KMS-11 (cell line): Measurements from ENCODE around the gene HEPN1.

ENCODE experiments used
- H2AFZ ChIP-seq: fragments of 200-600 bp; sonication (generic); 2 replicates; pipeline ENCODE4 v1.6.1; 2016; ENCODE audit warnings: antibody characterized with exemption, mixed run types, low read depth
- H3K27ac ChIP-seq: fragments of 200-600 bp; sonication (generic); 2 replicates; pipeline ENCODE4 v1.6.1; 2016; ENCODE audit warnings: mild to moderate bottlenecking, mixed run types
- H3K27me3 ChIP-seq: fragments of 200-600 bp; sonication (generic); 2 replicates; pipeline ENCODE4 v1.6.1; 2017; ENCODE audit warnings: mild to moderate bottlenecking, low read depth, mixed run types, moderate library complexity; ENCODE audit not compliant: insufficient read depth
- H3K36me3 ChIP-seq: fragments of 200-600 bp; sonication (generic); 2 replicates; pipeline ENCODE4 v1.6.1; 2017; ENCODE audit warnings: mild to moderate bottlenecking, mixed run types; ENCODE audit not compliant: insufficient read depth
- H3K4me1 ChIP-seq: fragments of 200-600 bp; sonication (generic); 2 replicates; pipeline ENCODE4 v1.6.1; 2016; ENCODE audit warnings: mild to moderate bottlenecking, low read depth, mixed run types; ENCODE audit not compliant: poor library complexity, severe bottlenecking
- H3K4me2 ChIP-seq: fragments of 200-600 bp; sonication (generic); 2 replicates; pipeline ENCODE4 v1.7.0; 2016; ENCODE audit warnings: mild to moderate bottlenecking, mixed run types
- H3K4me3 ChIP-seq: fragments of 200-600 bp; sonication (generic); IDR thresholded peaks from 2 replicates; pipeline ENCODE4 v1.6.1; 2017; ENCODE audit warnings: low read depth, low read length, mixed read lengths; ENCODE audit not compliant: insufficient read depth
- H3K79me2 ChIP-seq: fragments of 200-600 bp; sonication (generic); 2 replicates; pipeline ENCODE4 v1.6.1; 2016; ENCODE audit warnings: low read depth, mixed run types; ENCODE audit not compliant: insufficient read depth
- H3K9ac ChIP-seq: fragments of 200-600 bp; sonication (generic); 2 replicates; pipeline ENCODE4 v1.6.1; 2016; ENCODE audit warnings: mild to moderate bottlenecking, mixed run types
- H4K20me1 ChIP-seq: fragments of 200-600 bp; sonication (generic); 2 replicates; pipeline ENCODE4 v1.6.1; 2016; ENCODE audit warnings: mild to moderate bottlenecking, mixed run types; ENCODE audit not compliant: insufficient read depth
- CTCF ChIP-seq: fragments of 200-600 bp; sonication (generic); conservative IDR thresholded peaks from 2 replicates; pipeline ENCODE4 v1.6.1; 2017; ENCODE audit warnings: low read depth, mild to moderate bottlenecking, antibody characterized with exemption, low read length, moderate library complexity, mixed read lengths

Gene HEPN1

GRCh38 chr11:124872280-124872679 lies 46.8 kb upstream of the HEPN1 start:
- no peak for TF ChIP-seq CTCF
- Histone ChIP-seq H3K4me3 (no peak overlapping the region), H3K4me2 (no peak overlapping the region), H2AFZ (no peak overlapping the region), H4K20me1 (no peaks in the 10 kb centered on the region), H3K27me3 (no peaks in the 10 kb centered on the region; the same call in 1 of the 2 replicates), H3K79me2 (no peaks in the 10 kb centered on the region), H3K36me3 (no peaks in the 10 kb centered on the region), H3K9ac (no peak overlapping the region), H3K4me1 (no peaks in the 10 kb centered on the region), H3K27ac (no peak overlapping the region)

- H3K4me3 ChIP-seq = no peak overlapping the region
- no peak overlapping the region for H3K27ac ChIP-seq
- no peaks in the 10 kb centered on the region for H3K4me1 ChIP-seq
- H4K20me1 ChIP-seq = no peaks in the 10 kb centered on the region
- H3K27me3 ChIP-seq = no peaks in the 10 kb centered on the region
- H3K79me2 ChIP-seq = no peaks in the 10 kb centered on the region
- no peak overlapping the region for H2AFZ ChIP-seq
- no peak overlapping the region for H3K4me2 ChIP-seq
- no peak overlapping the region for H3K9ac ChIP-seq
- TF ChIP-seq CTCF = no peak
- no peaks in the 10 kb centered on the region for H3K36me3 ChIP-seq
Measured at GRCh38 chr11:124872741-124873140, 46.3 kb upstream of the HEPN1 start.

GRCh38 chr11:124873951-124874350 lies 45.1 kb upstream of the HEPN1 start:
- Histone ChIP-seq H3K4me3 (no peak overlapping the region), H3K27me3 (no peaks in the 10 kb centered on the region), H3K36me3 (no peaks in the 10 kb centered on the region), H2AFZ (no peak overlapping the region), H3K9ac (no peak overlapping the region), H3K4me2 (no peak overlapping the region), H3K79me2 (no peaks in the 10 kb centered on the region), H3K27ac (no peak overlapping the region), H4K20me1 (no peaks in the 10 kb centered on the region), H3K4me1 (no peaks in the 10 kb centered on the region)
- no peak for TF ChIP-seq CTCF

- H4K20me1 ChIP-seq = no peaks in the 10 kb centered on the region
- H3K4me1 ChIP-seq = no peaks in the 10 kb centered on the region
- H3K9ac ChIP-seq = no peak overlapping the region
- H3K79me2 ChIP-seq = no peaks in the 10 kb centered on the region
- no peaks in the 10 kb centered on the region for H3K27me3 ChIP-seq
- TF ChIP-seq CTCF = no peak
- H3K4me3 ChIP-seq = no peak overlapping the region
- H2AFZ ChIP-seq = no peak overlapping the region
- H3K4me2 ChIP-seq = no peak overlapping the region
- H3K36me3 ChIP-seq = no peaks in the 10 kb centered on the region
- no peak overlapping the region for H3K27ac ChIP-seq
Measured at GRCh38 chr11:124874571-124875255, 44.3 kb upstream of the HEPN1 start.
